RWPE1 (cell line): ENCODE data around the gene MAP4K4.
"Not testable (repeated sequence)": the region's sequence is repeated elsewhere in the genome, so short reads cannot be mapped to it uniquely, and the experiment has no call there.

ENCODE experiments used
- CTCF ChIA-PET: fragments of 350-600 bp; sonication (Branson Sonifier 250); formaldehyde crosslinking; extraction: SDS; loops from one replicate; lab custom pipeline; 2021; lab: Yijun Ruan, JAX
- POLR2A ChIA-PET: fragments of 400-600 bp; formaldehyde crosslinking; extraction: SDS; loops from one replicate; lab custom pipeline; 2020; ENCODE audit warnings: antibody characterized with exemption; ENCODE audit not compliant: low non-redundant PET; lab: Yijun Ruan, JAX
- DNase-seq: peaks from one replicate; pipeline ENCODE4 v3.0.0; 2012; ENCODE audit warnings: low spot score
- H3K27ac ChIP-seq: fragments of 450-650 bp; 2 replicates; pipeline ENCODE4 v1.5.1; 2017
- TF ChIP-seq, protein P1 (sequence below): fragments of 450-650 bp; conservative IDR thresholded peaks from 2 replicates; pipeline ENCODE4 v1.5.1; 2017; ENCODE audit warnings: low read depth, mild to moderate bottlenecking

The MAP4K4 gene

DNA sequence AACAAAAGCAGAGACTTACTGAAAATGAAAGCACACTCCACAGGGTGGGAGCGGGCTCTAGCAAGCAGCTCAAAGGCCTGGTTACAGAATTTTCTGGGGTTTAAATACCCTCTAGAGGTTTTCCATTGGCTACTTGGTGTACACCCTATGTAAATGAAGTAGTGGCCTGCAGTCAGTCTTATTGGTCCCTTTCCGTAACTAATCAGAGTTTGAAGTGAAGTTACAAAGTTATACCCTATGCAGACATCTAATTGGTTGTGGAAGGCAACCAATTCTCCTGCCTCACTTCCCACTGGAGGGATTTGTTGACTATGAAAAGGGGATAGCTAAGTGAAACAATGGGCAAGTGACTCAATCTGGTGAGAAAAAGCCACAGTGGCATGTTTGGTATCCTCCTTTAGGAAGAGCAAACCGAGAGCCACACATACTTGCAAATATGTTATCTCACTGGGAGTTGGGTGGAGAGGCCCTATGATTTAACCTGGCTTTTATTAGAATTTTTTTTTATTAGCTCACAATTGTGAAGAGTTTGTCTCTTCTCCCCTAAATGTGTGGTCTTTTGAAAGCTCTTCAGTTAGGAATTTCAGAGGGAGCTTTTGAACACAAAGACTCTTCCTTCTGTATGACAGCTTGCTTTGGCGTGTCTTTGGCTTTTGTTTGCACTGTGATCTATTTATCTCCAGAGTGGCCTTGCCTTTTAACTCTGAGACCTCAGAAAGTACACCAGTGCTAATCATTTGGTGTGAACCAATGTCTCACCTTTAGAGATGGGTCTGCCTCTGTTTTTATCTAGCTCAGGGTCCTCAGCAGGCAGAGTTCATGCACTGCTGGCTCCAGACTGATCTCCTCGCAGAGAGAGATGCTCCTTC is 69.6 kb downstream of the MAP4K4 start:
- ChIA-PET CTCF (interaction anchor here (0.5 to 0.7 kb wide), 4 partner anchors 11 to 576 kb away, joined by 3 to 4 read pairs (median 3); no protein-coding TSS in a partner anchor), POLR2A (no interaction called here)
- no peak overlapping the region for H3K27ac ChIP-seq
- TF ChIP-seq, protein P1, sequence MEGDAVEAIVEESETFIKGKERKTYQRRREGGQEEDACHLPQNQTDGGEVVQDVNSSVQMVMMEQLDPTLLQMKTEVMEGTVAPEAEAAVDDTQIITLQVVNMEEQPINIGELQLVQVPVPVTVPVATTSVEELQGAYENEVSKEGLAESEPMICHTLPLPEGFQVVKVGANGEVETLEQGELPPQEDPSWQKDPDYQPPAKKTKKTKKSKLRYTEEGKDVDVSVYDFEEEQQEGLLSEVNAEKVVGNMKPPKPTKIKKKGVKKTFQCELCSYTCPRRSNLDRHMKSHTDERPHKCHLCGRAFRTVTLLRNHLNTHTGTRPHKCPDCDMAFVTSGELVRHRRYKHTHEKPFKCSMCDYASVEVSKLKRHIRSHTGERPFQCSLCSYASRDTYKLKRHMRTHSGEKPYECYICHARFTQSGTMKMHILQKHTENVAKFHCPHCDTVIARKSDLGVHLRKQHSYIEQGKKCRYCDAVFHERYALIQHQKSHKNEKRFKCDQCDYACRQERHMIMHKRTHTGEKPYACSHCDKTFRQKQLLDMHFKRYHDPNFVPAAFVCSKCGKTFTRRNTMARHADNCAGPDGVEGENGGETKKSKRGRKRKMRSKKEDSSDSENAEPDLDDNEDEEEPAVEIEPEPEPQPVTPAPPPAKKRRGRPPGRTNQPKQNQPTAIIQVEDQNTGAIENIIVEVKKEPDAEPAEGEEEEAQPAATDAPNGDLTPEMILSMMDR: no peak
- DNase-seq: peak; percentile 40

DNA sequence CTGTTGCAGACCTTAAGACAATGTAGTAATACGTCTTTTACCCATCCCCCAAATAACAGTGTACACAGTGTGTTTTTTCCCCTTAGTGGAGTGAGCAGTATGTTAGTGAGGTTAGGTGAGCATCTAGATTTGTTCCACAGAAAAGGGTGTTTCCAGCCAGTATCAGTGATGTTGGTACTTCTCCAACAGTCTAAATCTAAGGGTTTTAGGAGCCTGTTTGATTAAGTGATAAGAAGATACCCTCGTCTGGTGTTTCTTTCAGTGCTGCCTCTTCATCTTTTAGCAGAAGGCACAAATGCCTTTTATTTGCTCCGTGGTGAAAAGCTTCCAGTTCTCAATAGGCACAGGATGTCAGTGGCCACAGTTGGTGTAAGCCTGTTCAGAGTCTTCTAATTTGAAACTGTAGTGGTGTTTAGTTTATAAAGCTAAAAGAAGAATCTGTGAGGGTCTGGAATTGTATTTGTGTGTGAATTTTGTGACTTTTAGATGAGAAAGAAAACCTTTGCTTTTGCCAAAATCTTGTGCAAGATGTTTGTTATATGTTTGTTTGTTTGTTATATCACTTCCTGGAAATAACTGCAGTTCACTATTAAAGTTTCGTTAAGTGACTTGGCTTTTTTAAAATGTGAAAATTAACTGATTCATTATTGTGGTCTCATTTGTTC is 71.2 kb downstream of the MAP4K4 start:
- no peak for DNase-seq
- TF ChIP-seq, protein P1: no peak
- no peak overlapping the region for H3K27ac ChIP-seq
- CTCF ChIA-PET: interaction anchor here (0.6 kb wide), 1 partner anchor 435 kb away, joined by 7 read pairs; no protein-coding TSS in a partner anchor
- POLR2A ChIA-PET: no interaction called here

DNA sequence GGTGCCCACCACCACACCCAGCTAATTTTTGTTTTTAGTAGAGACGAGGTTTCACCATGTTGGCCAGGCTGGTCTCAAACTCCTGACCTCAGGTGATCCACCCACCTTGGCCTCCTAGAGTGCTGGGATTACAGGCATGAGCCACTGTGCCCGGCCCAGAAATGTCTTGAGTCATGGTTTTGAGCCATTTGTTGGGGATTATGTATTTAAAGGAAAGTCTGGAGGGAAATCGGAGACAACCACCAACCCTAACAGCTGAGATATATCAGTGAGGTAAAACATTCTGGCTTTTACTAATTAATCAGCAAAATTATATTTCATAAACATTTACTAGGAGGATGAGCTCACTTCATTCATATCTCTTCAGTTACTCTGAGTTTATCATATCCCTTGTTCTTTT is 72.2 kb downstream of the MAP4K4 start:
- H3K27ac ChIP-seq, DNase-seq, POLR2A ChIA-PET: not testable (repeated sequence)
- CTCF ChIA-PET: interaction anchor here (1.1 kb wide), 1 partner anchor 61 kb away, joined by 4 read pairs; no protein-coding TSS in a partner anchor

DNA sequence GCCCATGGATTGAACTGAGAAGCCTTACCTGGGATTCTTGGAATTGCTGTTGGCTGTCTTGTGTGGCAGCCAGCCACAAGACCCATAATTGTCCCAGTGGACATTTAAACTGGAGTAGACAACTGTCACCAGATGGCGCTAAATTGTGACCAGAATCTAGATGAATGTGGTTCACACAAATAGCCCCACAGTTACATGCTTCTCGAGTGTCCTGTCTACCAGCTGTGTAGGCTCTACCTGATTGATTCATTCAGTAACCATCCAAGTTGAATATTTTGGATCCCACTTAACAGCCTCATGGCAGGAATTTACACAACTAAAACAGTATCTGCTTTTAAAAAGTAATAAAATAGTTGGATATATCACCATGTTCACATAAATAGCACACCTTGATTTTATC is 73.2 kb downstream of the MAP4K4 start:
- H3K27ac ChIP-seq: no peak overlapping the region
- TF ChIP-seq, protein P1: no peak
- ChIA-PET POLR2A (no interaction called here), CTCF (interaction anchor here (1.1 kb wide), 1 partner anchor 60 kb away, joined by 4 read pairs; no protein-coding TSS in a partner anchor)
- DNase-seq: no peak

DNA sequence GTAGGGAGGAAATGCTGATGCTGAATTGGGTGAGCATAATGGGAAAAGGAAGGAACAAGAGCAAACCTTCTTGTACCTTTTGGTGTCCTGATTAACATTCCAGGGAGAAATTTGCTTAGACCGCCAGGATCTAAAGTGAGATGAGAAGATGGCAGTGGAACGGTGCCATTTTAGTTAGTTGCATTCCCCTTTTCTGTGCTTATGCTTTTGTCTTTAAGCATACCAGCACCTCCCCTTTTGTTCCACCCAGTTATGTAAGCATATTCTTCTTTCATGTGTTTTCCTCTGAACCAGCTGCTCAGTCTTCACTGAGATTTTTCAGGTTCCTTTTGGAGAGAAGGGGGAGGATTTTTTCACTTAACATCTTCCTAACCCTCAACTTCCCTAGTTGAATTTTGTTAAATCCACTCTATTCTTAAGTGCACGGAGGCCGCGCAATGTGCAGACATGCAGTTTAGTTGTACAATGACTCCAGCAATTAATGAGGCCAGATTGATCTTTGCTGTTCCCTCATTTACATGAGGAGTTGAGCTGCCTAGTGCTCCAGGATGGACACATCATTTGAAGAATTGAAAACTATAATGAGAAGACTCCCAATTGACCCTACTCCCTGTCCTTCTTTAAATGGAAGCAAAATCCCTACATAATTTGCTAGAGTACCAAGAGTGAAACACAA is 73.9 kb downstream of the MAP4K4 start:
- ChIA-PET CTCF (interaction anchor here (0.5 to 1.1 kb wide), 4 partner anchors 32 to 386 kb away, joined by 3 to 4 read pairs (median 4); no protein-coding TSS in a partner anchor), POLR2A (no interaction called here)
- H3K27ac ChIP-seq: no peak overlapping the region
- DNase-seq: no peak
- TF ChIP-seq, protein P1: no peak

DNA sequence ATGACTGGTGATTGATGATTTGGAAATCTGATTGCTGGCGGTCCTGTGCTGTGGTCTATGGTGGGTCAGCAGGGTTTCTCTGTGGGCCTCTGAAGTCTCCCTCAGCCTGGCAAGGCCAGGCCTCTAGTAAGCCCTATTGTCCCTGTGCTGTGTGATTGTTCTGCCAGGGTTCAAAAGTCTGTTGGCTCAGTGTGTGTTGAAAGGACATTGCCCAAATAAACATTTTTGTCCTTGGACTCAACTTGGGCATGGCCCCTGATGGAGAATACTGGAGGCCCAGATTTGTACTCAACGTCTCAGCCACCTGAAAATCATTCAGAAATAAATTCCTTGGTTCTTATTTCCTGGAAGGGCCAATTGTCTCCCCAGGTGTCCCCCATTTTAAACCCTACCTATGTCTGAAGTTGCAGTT is 74.4 kb downstream of the MAP4K4 start:
- ChIA-PET POLR2A (no interaction called here), CTCF (interaction anchor here (0.5 to 0.9 kb wide), 3 partner anchors 31 to 386 kb away, joined by 3 to 4 read pairs (median 3); no protein-coding TSS in a partner anchor)
- H3K27ac ChIP-seq: no peak overlapping the region
- DNase-seq: no peak
- TF ChIP-seq, protein P1: no peak
